ENCODE measurements around the gene KCNQ1.

The KCNQ1 gene

GRCh38 chr11:2860636-2861035, 415.8 kb downstream of the KCNQ1 start:
- TF ChIP-seq GATA3 (IDR thresholded peaks at IDR 0.05; ENCODE audit: low read depth, low read length), result no peak
- no peak for TF ChIP-seq GATA2 (IDR thresholded peaks at IDR 0.05; ENCODE audit: low read depth, low read length)

- TF ChIP-seq GATA2 (IDR thresholded peaks at IDR 0.05; ENCODE audit: low read depth, low read length), result no peak
- TF ChIP-seq GATA3 (IDR thresholded peaks at IDR 0.05; ENCODE audit: low read depth, low read length), result no peak
Observed at GRCh38 chr11:2862395-2863275, 417.8 kb downstream of the KCNQ1 start.

- no peak for TF ChIP-seq GATA2 (IDR thresholded peaks at IDR 0.05; ENCODE audit: low read depth, low read length)
- no peak for TF ChIP-seq GATA3 (IDR thresholded peaks at IDR 0.05; ENCODE audit: low read depth, low read length)
Observed at GRCh38 chr11:2863276-2863618, 418.4 kb downstream of the KCNQ1 start.

- TF ChIP-seq GATA2 (IDR thresholded peaks at IDR 0.05; ENCODE audit: low read depth, low read length) (no peak), GATA3 (IDR thresholded peaks at IDR 0.05; ENCODE audit: low read depth, low read length) (no peak)
Observed at GRCh38 chr11:2864901-2865300, 420.1 kb downstream of the KCNQ1 start.

- TF ChIP-seq GATA2 (IDR thresholded peaks at IDR 0.05; ENCODE audit: low read depth, low read length) (no peak), GATA3 (IDR thresholded peaks at IDR 0.05; ENCODE audit: low read depth, low read length) (no peak)
Observed at GRCh38 chr11:2865922-2866577, 421.2 kb downstream of the KCNQ1 start.

GRCh38 chr11:2867142-2867541, 422.3 kb downstream of the KCNQ1 start:
- no peak for TF ChIP-seq GATA3 (IDR thresholded peaks at IDR 0.05; ENCODE audit: low read depth, low read length)
- peak; percentile 37; the same call in 1 of the 2 replicates for TF ChIP-seq GATA2 (IDR thresholded peaks at IDR 0.05; ENCODE audit: low read depth, low read length)

GRCh38 chr11:2867722-2868505, 423.1 kb downstream of the KCNQ1 start:
- TF ChIP-seq GATA2 (IDR thresholded peaks at IDR 0.05; ENCODE audit: low read depth, low read length) (no peak), GATA3 (IDR thresholded peaks at IDR 0.05; ENCODE audit: low read depth, low read length) (no peak)

- TF ChIP-seq GATA3 (IDR thresholded peaks at IDR 0.05; ENCODE audit: low read depth, low read length), result no peak
- no peak for TF ChIP-seq GATA2 (IDR thresholded peaks at IDR 0.05; ENCODE audit: low read depth, low read length)
Observed at GRCh38 chr11:2868506-2869133, 423.8 kb downstream of the KCNQ1 start.

GRCh38 chr11:2869134-2869526, 424.3 kb downstream of the KCNQ1 start:
- TF ChIP-seq GATA2 (IDR thresholded peaks at IDR 0.05; ENCODE audit: low read depth, low read length), result no peak
- no peak for TF ChIP-seq GATA3 (IDR thresholded peaks at IDR 0.05; ENCODE audit: low read depth, low read length)

- TF ChIP-seq GATA3 (IDR thresholded peaks at IDR 0.05; ENCODE audit: low read depth, low read length), result no peak
- TF ChIP-seq GATA2 (IDR thresholded peaks at IDR 0.05; ENCODE audit: low read depth, low read length), result no peak
Observed at GRCh38 chr11:2869561-2870427, 425.0 kb downstream of the KCNQ1 start.

- TF ChIP-seq GATA2 (IDR thresholded peaks at IDR 0.05; ENCODE audit: low read depth, low read length), result no peak
- no peak for TF ChIP-seq GATA3 (IDR thresholded peaks at IDR 0.05; ENCODE audit: low read depth, low read length)
Observed at GRCh38 chr11:2870460-2870859, 425.7 kb downstream of the KCNQ1 start.

GRCh38 chr11:2870969-2871680, 426.3 kb downstream of the KCNQ1 start:
- TF ChIP-seq GATA3 (IDR thresholded peaks at IDR 0.05; ENCODE audit: low read depth, low read length) (no peak), GATA2 (IDR thresholded peaks at IDR 0.05; ENCODE audit: low read depth, low read length) (no peak)
